ENCODE results near the gene ASS1. TPM values are rescaled to one million over a fixed set of nuclear protein-coding genes. Genes with fewer than 3 reads are reported as not detected.
"Not testable (repeated sequence)": the region's sequence is repeated elsewhere in the genome, so short reads cannot be mapped to it uniquely, and the experiment has no call there.

The ASS1 gene
- total RNA-seq, 4 donors from 2014 or later = 46.7 to 131 (median 94.4) TPM

DNA sequence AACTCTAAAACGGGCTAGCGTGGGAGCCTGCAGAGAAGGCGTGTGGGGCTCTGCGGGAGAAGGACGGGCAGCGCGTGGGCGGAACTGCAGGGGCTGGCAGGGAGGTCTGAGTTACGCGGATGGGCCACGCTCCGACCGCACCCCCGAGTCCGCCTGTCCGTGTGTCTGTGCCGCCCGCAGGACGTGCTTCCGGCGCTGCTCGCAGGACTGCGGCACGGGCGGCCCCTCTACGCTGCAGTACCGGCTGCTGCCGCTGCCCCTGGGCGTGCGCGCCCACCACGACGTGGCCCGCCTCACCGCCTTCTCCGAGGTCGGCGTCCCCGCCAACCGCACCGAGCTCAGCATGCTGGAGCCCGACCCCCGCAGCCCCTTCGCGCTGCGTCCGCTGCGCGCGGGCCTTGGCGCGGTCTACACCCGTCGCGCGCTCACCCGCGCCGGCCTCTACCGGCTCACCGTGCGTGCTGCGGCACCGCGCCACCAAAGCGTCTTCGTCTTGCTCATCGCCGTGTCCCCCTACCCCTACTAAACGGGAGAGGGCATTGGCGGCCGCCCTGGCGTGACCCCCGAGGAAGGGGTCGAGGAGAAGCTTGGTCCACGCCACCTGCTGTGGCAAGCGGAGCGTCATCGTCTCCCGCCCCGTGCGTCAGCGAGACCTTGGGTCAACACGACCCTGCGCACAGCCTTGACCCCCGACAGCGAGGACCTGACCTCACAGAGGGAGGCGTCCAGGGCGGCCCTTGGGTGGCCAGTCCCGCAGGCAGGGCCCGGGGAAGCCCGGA is 11.4 kb upstream of the ASS1 start:
- H3K9me3 ChIP-seq = no peaks in the 10 kb centered on the region
- peak overlapping the region; percentile 7 to 45 for H3K4me3 ChIP-seq
- peaks cover 10% of the 10 kb centered on the region for H3K27me3 ChIP-seq
- peak in 3 of 4 experiments; percentile 72 to 86 (median 82) for TF ChIP-seq CTCF (IDR thresholded peaks at IDR 0.05)
- no peak for TF ChIP-seq POLR2A (IDR thresholded peaks at IDR 0.05)
- no CpG with 5 or more reads among the region's 92 CpGs for WGBS, 2 donors (ENCODE audit: low coverage in 1 of 2)
- peaks cover 0 to 13% (median 10%) of the 10 kb centered on the region in 3 donors for H3K4me1 ChIP-seq
- H3K36me3 ChIP-seq = peaks cover 0 to 18% of the 10 kb centered on the region in 2 donors
- peak; percentile 86 for ATAC-seq
- peak overlapping the region in 1 of 4 donors; percentile 36 for H3K27ac ChIP-seq

DNA sequence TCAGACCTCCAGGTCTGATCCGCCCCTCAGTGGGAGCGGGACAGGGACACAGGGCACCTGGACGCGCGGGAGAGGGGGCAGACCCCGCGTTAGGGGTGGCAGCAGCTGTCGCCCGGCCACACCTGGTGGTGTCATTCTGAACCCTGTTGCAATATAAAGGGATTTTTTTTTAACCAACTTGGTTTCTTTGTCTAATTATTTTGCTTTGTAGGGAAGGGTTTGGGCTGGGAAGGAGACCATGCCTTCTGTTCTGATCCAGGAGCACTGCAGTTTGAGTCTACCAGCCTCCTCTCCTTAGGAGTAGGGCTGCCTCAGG is 10.9 kb upstream of the ASS1 start:
- Histone ChIP-seq H3K36me3 (peaks cover 0 to 12% of the 10 kb centered on the region in 2 donors), H3K27ac (no peak overlapping the region), H3K4me3 (peak overlapping the region in 1 of 2 donors; percentile 45), H3K27me3 (peaks cover 14% of the 10 kb centered on the region), H3K4me1 (peaks cover 0 to 13% (median 10%) of the 10 kb centered on the region in 3 donors), H3K9me3 (no peaks in the 10 kb centered on the region)
- WGBS, 2 donors (ENCODE audit: low coverage in 1 of 2) = 52% methylated on average over 8 of the region's 9 CpGs; no CpG with 5 or more reads in 1 of the 2 donors
- no peak for ATAC-seq
- TF ChIP-seq EP300 (IDR thresholded peaks at IDR 0.05) = no peak
- no peak for TF ChIP-seq CTCF (IDR thresholded peaks at IDR 0.05)

DNA sequence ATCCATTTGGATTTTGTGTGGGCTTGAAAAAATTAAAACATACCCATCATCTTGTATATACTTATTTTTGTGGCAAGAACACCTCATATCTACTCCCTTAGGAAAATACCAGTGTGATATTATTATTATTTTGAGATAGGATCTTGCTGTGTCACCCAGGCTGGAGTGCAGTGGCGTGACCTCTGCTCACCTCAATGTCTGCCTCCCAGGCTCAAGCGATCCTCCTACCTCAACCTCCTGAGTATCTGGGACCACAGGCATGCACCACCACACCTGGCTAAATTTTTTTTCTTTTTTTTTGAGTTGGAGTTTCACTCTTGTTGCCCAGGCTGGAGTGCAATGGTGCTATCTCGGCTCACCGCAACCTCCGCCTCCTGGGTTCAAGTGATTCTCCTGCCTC is 10.1 kb upstream of the ASS1 start:
- not testable (repeated sequence) for H3K4me3 ChIP-seq, H3K36me3 ChIP-seq, H3K27ac ChIP-seq, ATAC-seq, H3K9me3 ChIP-seq
- peaks cover 14% of the 10 kb centered on the region for H3K27me3 ChIP-seq
- peaks cover 0 to 13% (median 10%) of the 10 kb centered on the region in 3 donors for H3K4me1 ChIP-seq
- WGBS, 2 donors (ENCODE audit: low coverage in 1 of 2) = 91 to 92% methylated on average over 2 to 5 of the region's 5 CpGs

DNA sequence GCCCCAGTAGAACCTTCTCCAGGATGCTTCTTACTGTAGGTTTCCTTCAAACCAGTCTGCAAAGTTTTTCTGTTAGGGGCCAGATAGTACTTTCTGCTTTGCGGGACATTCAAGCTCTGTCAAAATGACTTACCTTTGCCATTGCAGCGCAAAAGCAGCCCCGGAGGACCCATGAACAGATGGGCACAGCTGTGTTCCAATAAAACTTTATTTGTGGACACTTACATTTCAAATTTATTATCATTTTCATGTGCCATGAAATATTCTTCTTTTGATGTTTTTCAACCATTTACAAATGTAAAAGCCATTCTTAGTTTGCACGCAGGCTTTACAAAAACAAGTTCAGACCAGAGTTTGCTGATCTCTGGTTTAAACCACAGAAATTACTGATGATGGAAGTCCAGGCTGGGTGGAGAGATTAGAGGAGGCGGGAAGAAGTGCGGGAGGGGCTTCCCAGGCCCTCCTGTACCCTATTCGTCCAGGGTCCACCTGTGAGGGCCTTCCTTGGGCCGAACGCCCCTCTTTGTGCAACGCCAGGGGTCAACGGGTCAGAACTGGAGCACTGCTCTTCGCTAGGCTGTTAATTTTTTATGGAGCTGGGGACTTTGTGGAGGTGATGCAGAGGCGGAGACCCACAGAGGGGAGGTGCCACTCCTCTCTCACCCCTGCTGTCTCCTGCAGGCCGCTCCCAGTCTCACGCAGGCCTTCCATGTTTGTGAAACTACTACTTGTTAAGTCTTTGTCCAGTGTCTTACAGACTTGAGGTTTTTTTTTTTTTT is 7.6 kb upstream of the ASS1 start:
- H3K9me3 ChIP-seq = peaks cover 0 to 17% (median 0%) of the 10 kb centered on the region in 3 donors
- no peak for TF ChIP-seq EP300 (IDR thresholded peaks at IDR 0.05)
- TF ChIP-seq POLR2AphosphoS5 (IDR thresholded peaks at IDR 0.05) = no peak
- no peak for TF ChIP-seq POLR2A (IDR thresholded peaks at IDR 0.05)
- TF ChIP-seq CTCF (IDR thresholded peaks at IDR 0.05) = no peak
- WGBS, 2 donors (ENCODE audit: low coverage in 1 of 2) = 75 to 83% methylated on average over 10 to 15 of the region's 15 CpGs
- H3K4me3 ChIP-seq = no peak overlapping the region
- no peaks in the 10 kb centered on the region for H3K36me3 ChIP-seq
- H3K4me1 ChIP-seq = peaks cover 0 to 13% (median 10%) of the 10 kb centered on the region in 3 donors
- H3K27me3 ChIP-seq = peaks cover 14% of the 10 kb centered on the region
- no peak overlapping the region for H3K27ac ChIP-seq
- no peak for ATAC-seq

DNA sequence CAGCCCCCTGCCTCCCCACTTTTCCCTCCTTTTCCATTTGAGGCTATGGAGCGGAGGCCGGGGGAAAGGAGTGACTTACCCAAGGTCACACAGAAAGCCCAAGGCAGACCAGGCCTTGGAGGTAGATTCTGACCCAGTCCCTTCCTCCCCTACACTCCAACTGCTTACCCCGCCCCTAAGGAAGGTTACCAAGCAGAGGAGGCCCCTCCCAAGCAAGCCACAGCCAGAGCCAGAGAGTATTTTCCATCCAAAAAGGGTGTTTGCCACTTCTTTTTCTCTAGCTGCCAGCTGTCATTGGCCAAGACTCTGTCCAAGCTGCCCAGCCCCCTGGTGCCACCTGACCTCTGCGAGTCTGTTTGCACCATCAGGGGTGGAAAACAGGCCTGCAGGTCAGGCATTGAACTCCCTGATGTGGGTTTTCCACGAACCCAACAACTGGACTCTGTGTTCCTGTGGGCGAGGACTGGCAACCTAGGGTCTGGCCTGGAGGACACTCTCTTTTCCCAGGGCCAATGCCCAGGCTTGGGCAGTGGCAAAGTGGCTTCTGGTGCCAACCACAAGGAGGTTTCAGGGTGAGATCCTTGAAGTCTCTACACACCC is 6.3 kb upstream of the ASS1 start:
- H3K9me3 ChIP-seq = peaks cover 0 to 17% (median 0%) of the 10 kb centered on the region in 3 donors
- ATAC-seq = no peak
- no peaks in the 10 kb centered on the region for H3K36me3 ChIP-seq
- TF ChIP-seq POLR2A (IDR thresholded peaks at IDR 0.05) (no peak), CTCF (IDR thresholded peaks at IDR 0.05) (no peak), EP300 (IDR thresholded peaks at IDR 0.05) (no peak), POLR2AphosphoS5 (IDR thresholded peaks at IDR 0.05) (no peak)
- H3K27ac ChIP-seq = no peak overlapping the region
- no peak overlapping the region for H3K4me3 ChIP-seq
- H3K4me1 ChIP-seq = peaks cover 0 to 4% (median 4%) of the 10 kb centered on the region in 3 donors
- peaks cover 9% of the 10 kb centered on the region for H3K27me3 ChIP-seq
- 93% methylated on average over 3 of the region's 6 CpGs; no CpG with 5 or more reads in 1 of the 2 donors for WGBS, 2 donors (ENCODE audit: low coverage in 1 of 2)
